Fibroblast of skin of back (primary cell): ENCODE data around the gene SEZ6.

Experiments
- DNase-seq: peaks from one replicate; pipeline ENCODE4 v3.0.0-alpha.2; 2013

SEZ6 gene

GRCh38 chr17:29034510-29034909 is 28.7 kb upstream of the SEZ6 start:
- no peak for DNase-seq

GRCh38 chr17:29032857-29033197 is 27.0 kb upstream of the SEZ6 start:
- no peak for DNase-seq

- DNase-seq = no peak
These were observed 26.4 kb upstream of the SEZ6 start for GRCh38 chr17:29032013-29032856.

- no peak for DNase-seq
These were observed 25.7 kb upstream of the SEZ6 start for GRCh38 chr17:29031488-29031887.

GRCh38 chr17:29024316-29024952 is 18.6 kb upstream of the SEZ6 start:
- no peak for DNase-seq

- DNase-seq = no peak
These were observed 16.2 kb upstream of the SEZ6 start for GRCh38 chr17:29022074-29022473.

GRCh38 chr17:29021226-29021625 is 15.4 kb upstream of the SEZ6 start:
- no peak for DNase-seq

- no peak for DNase-seq
These were observed 14.7 kb upstream of the SEZ6 start for GRCh38 chr17:29020576-29020975.

- DNase-seq = no peak
These were observed 13.8 kb upstream of the SEZ6 start for GRCh38 chr17:29019475-29020181.

- DNase-seq = no peak
These were observed 13.1 kb upstream of the SEZ6 start for GRCh38 chr17:29018788-29019474.

GRCh38 chr17:29016345-29017210 is 10.7 kb upstream of the SEZ6 start:
- no peak for DNase-seq

GRCh38 chr17:29014716-29015115 is 8.9 kb upstream of the SEZ6 start:
- no peak for DNase-seq

- no peak for DNase-seq
These were observed 6.7 kb upstream of the SEZ6 start for GRCh38 chr17:29012535-29012934.

- no peak for DNase-seq
These were observed 4.8 kb upstream of the SEZ6 start for GRCh38 chr17:29010586-29010985.

- no peak for DNase-seq
These were observed 4.3 kb upstream of the SEZ6 start for GRCh38 chr17:29010129-29010528.

- DNase-seq = no peak
These were observed 2.8 kb upstream of the SEZ6 start for GRCh38 chr17:29008591-29008990.

- peak; percentile 71 for DNase-seq
These were observed 2.1 kb upstream of the SEZ6 start for GRCh38 chr17:29007860-29008455.

GRCh38 chr17:29007456-29007855 is 1.6 kb upstream of the SEZ6 start:
- no peak for DNase-seq

GRCh38 chr17:29004081-29004692 is 1.6 kb downstream of the SEZ6 start:
- DNase-seq = peak; percentile 26

- no peak for DNase-seq
These were observed 2.5 kb downstream of the SEZ6 start for GRCh38 chr17:29003289-29003688.

- no peak for DNase-seq
These were observed 3.0 kb downstream of the SEZ6 start for GRCh38 chr17:29002811-29003210.
